AG20443 (cell line): ENCODE data around the gene DDX17.
"Not testable (repeated sequence)": the region's sequence is repeated elsewhere in the genome, so short reads cannot be mapped to it uniquely, and the experiment has no call there.

Source experiments
- DNase-seq: peaks from one replicate; pipeline ENCODE4 v3.0.0; 2012; ENCODE audit warnings: low spot score, mixed read lengths

The DDX17 gene

GRCh38 chr22:38491707-38492348 lies 14.3 kb downstream of the DDX17 start:
- DNase-seq = no peak

- DNase-seq = peak; percentile 49
These were observed 15.2 kb downstream of the DDX17 start for GRCh38 chr22:38490915-38491314.

- no peak for DNase-seq
These were observed 15.6 kb downstream of the DDX17 start for GRCh38 chr22:38490475-38490874.

GRCh38 chr22:38489561-38490145 lies 16.5 kb downstream of the DDX17 start:
- DNase-seq = no peak

DNA sequence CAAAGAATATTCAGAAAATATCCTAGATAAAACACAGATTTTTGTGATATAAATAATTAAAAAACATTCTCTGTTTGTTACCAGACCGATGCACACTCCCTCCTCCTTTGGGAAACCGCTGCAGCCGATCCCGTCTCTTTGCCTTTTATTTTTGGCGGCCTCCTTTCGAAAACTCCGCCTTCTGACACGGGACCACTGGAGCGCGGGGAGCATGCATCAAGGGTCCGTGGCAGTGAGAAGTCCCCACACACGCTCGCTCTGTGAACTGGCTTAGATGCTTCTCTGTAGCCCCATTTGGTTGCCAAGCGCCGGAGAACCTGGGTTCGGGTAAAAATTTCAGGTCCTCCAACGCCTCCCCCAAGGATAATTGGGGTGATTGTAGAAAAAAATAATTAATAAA lies 17.0 kb downstream of the DDX17 start:
- DNase-seq = no peak

DNA sequence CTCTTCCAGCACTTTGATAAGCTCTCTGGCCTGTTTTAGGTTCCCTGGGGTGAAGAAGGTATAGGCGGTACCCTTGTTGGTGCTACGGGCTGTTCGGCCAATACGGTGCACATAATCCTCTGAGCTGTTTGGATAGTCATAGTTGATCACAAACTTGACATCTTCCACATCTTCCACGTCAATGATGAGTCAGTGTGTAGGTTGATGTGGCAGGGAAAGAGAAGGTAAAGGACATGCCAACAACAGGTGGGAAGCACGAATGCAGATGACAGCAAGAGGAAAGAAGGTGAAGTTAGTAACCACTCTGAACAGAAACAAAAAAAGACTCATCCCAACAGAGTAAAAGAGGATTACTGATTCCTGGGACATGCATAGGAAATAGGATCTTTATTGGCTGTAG lies 18.2 kb downstream of the DDX17 start:
- no peak for DNase-seq

GRCh38 chr22:38485783-38486182 lies 20.3 kb downstream of the DDX17 start:
- no peak for DNase-seq

DNA sequence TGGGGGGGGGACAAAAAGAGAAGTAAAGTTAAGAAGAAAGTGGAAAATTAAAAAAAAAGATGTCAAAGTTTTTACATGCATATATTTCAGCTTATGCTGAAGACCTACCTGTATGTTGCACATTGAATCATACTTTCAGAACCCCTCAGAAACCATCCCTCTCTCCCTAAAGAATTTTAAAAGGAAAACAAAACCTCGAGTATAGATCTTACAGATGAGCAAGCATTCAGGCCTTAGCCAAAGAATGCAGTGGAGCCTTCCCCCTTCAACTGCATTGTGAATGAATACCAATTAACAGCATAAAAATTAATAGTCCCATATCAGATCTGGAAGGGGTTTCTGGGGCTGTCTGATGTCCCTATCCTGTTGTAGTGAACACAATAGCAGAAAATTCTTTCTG lies 21.9 kb downstream of the DDX17 start:
- no peak for DNase-seq

DNA sequence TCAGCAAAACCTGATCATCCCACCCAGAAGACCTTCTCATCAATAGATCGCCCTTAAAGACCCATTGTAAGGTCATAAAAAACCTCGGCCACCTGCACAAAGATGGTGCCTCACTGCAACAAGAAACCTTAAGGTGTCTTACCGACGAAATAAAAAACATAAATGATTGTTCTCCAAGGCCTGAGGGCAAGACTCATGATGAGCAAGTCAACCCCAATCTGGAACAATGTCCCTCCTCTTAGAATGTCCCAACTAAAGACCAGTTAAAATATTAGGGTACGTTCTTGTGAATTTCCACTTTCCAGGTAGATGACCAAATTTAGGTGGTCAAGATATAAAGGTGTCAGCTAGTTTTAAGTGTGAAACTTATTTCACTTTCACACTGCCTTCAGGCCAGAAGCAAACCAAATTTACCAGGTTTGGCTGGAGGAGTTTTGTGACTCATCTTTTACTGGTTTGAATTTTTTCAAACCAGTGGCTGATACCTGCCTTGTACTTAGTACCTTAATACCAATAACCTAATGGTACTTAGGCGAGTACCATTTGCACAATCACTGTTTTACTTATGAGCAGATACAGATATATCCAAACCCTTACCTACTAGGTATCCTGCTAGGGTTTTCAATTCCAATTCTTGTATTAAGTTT lies 23.3 kb downstream of the DDX17 start:
- DNase-seq = no peak

GRCh38 chr22:38481871-38482332 lies 24.2 kb downstream of the DDX17 start:
- no peak for DNase-seq

GRCh38 chr22:38481162-38481870 lies 24.8 kb downstream of the DDX17 start:
- DNase-seq = no peak

DNA sequence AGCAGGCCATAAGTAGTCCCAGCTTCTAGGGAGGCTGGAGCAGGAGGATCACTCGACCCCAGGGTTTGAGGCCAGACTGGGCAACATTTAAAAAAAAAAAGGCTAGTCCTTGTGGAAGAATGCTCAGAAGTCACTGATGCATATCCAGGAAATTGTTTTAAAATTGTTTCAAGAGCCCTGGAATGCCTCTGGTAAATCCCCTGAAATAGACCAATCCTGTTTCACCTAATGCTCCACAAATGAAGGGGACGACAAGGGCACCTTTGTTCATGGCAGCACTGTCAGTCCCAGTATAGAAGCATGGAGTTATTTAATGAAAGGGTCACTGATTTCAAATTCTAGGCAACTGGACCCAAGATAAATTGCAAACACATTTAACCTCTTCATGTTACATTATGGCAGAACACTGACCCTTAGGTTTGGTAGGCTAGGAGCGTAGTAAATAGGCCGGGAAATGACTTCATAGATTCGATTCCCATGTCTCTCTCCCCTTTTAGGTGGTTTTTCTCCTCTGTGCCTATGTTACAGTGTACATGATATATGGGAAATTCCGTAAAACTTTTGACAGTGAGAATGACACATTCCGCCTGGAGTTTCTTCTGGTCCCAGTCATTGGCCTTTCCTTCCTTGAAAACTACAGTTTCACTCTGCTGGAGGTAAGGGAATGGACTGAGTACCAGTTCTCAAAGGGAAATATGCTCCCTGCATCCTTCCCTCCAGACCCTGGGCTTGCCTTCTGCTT lies 26.8 kb downstream of the DDX17 start:
- no peak for DNase-seq

GRCh38 chr22:38477585-38477984 lies 28.5 kb downstream of the DDX17 start:
- DNase-seq = no peak

- DNase-seq = no peak
These were observed 32.0 kb downstream of the DDX17 start for GRCh38 chr22:38474003-38474607.

DNA sequence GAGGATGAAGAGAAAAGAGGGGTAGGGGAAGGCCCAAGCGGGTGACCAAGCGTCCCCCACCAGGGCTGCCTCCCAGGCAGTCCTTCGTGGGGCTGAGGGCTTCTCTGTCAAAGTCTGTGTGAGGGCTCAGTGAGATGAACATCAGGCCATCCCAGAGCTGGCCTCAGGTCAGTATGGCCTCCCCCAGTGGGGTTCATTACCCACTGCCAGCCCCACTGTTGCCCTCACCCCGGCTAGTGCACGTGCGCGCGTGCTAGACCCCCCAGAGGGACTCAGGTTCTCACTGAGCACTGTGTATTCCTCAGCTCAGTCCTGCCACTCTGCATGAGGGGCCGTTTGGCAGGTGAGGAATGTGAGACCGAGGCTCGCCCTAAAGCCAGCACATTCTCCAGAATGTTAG lies 34.9 kb downstream of the DDX17 start:
- DNase-seq = no peak

GRCh38 chr22:38470179-38470578 lies 35.9 kb downstream of the DDX17 start:
- not testable (repeated sequence) for DNase-seq

DNA sequence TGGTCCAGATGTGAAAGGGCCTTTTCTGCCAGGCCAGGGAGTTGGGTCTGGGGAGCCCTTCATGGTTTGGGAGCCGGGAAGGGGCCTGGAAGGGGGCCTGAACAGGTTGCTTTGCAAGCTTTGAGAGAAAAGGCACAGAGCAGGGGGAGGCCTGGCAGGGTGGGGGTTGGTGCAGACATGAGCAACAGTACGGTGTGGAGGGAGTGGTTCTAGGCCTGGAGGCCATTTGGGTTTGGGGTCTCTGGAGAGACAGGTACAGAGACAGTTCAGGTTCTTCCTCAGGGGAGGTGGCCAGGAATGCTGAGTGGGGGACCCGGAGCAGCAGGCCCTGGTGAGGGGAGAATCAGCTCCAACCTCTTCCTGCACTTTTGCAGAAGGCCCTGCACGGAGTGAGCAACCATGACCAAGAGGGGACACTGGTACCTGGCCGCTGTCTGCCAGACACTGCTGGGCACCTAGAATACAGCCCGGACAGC lies 36.8 kb downstream of the DDX17 start:
- DNase-seq = no peak

DNA sequence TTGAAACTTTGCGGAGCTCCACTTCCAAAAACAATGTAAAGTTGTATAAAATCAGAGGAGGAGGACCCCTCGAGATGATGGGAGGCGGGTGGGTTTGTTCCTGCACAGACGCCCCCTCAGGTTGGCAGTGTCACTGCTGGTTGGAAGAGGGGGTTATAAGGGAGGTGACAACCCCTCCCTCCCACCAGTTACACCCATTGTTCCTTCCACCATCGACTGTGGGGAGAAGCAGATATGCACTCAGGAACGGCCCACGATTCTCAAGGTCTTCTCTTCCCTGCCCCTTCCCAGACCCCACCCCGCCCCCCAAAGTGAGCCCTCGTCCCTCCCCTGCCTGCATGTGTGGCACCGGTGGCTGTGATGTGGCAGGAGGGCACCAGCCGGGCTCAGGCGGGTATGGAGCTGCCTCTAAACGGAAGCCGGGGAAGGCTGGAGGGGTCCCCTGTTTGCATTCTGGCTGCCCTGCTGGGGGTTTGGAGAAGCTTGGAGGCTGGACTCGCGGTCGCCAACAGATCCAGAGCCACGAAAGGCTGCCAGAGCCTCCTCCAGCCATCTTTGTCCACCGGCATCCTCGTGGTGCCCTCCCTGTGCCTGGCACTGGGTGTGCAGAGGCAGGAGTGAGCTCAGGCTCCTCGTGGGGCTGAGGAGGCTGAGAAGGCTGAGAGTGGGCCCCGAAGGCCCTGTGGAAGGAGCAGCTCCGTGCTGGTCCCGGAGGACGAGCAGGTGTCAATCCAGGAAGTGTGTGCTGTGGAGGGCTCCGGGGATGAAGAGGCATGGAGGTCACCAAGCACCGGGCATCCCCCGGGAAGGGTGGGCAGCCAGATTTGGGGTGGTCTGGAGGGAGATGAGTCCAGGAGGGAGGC lies 37.4 kb downstream of the DDX17 start:
- peak; percentile 51 for DNase-seq

- peak; percentile 98 for DNase-seq
These were observed 38.1 kb downstream of the DDX17 start, which contains the start of gene KDELR3 for GRCh38 chr22:38467904-38468442. Gene KDELR3 (plus strand): TSS chr22:38468096. CDS start chr22:38468234, 138 bp downstream.

DNA sequence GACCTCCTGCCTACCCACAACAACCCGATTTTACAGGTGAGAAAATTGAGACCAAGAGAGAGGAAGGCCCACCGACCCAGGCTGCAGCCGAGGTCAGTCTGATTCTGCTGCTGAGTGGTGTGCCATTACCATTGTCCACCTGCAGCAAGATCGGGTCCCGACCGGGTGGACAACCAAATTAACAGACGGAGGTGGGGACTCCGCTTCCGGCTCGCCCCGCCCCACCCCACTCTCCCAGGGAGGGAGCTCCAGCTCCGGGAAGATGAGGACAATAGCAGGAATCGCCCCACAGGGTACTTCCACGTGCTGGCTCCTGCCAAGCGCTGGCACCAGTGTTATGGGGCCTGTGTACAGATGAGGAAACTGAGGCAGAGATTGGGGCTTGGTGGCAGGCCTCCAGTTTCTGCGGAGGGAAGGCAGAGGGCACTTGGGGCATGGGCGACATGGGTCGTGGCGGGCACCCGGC lies 38.6 kb downstream of the DDX17 start:
- peak; percentile 55 for DNase-seq
